Measurements from ENCODE around the gene ABHD8. TPM values are rescaled to one million over a fixed set of nuclear protein-coding genes. Genes with fewer than 3 reads are reported as not detected.

The ABHD8 gene
- total and polyA plus RNA-seq, 2 of the 13 experiments (the other 11 are each of a cell fraction or from before 2014, with no cell fraction given), result 6.3 to 7.2 TPM

- ChIA-PET POLR2A (interaction anchor here (0.6 kb wide), 1 partner anchor 89 kb away, joined by 3 read pairs; no protein-coding TSS in a partner anchor), CTCF (ENCODE audit: low intra/inter-chr PET ratio, low total read pairs) (interaction anchor here (0.6 to 1.0 kb wide), 2 partner anchors 13 to 92 kb away, joined by 3 to 4 read pairs; partner anchors contain the start of gene MRPL34)
- no peak overlapping the region for H3K27ac ChIP-seq (ENCODE audit: extremely low read length, insufficient read depth, low read length)
- no peak overlapping the region for H3K9ac ChIP-seq (ENCODE audit: insufficient read depth, low read depth, low read length)
- no peak overlapping the region for H3K4me2 ChIP-seq (ENCODE audit: low read depth, low read length)
- H3K9me3 ChIP-seq (ENCODE audit: low read length), result no peaks in the 10 kb centered on the region
- in situ Hi-C loops (cut with HindIII; ENCODE audit: extremely low pct_ligation_motif_present, low pct_unique_long_range_greater_than_20kb), result no loop called here
- peak; percentile 46 for TF ChIP-seq RAD21 (CRISPR knock-in tag; IDR thresholded peaks at IDR 0.05)
- no peak for TF ChIP-seq MEIS2 (CRISPR knock-in tag; IDR thresholded peaks at IDR 0.05)
- no peak for TF ChIP-seq ZSCAN12 (CRISPR knock-in tag; IDR thresholded peaks at IDR 0.05)
- peak; percentile 18 for TF ChIP-seq TEAD3 (CRISPR knock-in tag; optimal IDR thresholded peaks at IDR 0.05; ENCODE audit: borderline replicate concordance)
- TF ChIP-seq PRMT3 (CRISPR knock-in tag; IDR thresholded peaks at IDR 0.05; ENCODE audit: borderline replicate concordance, low read depth), result no peak
- peak; percentile 68 for TF ChIP-seq STAG1 (CRISPR knock-in tag; IDR thresholded peaks at IDR 0.05)
- TF ChIP-seq ZKSCAN8 (CRISPR knock-in tag; IDR thresholded peaks at IDR 0.05; ENCODE audit: borderline replicate concordance), result peak; percentile 100
- no peak for TF ChIP-seq YEATS2 (CRISPR knock-in tag; IDR thresholded peaks at IDR 0.05; ENCODE audit: borderline replicate concordance)
- peak; percentile 58 for TF ChIP-seq SMC3 (IDR thresholded peaks at IDR 0.05; ENCODE audit: low read length)
- no peak for TF ChIP-seq HNRNPH1 (optimal IDR thresholded peaks at IDR 0.05; ENCODE audit: low read depth, low read length)
- no peak for TF ChIP-seq KLF13 (CRISPR knock-in tag; IDR thresholded peaks at IDR 0.05)
- 0 out of 2 replicates have a peak, but pooled peaks have one; percentile 13 for TF ChIP-seq HDAC2 (CRISPR knock-in tag; IDR thresholded peaks at IDR 0.05)
- peak; percentile 20; the same call in 1 of the 2 replicates for TF ChIP-seq ZNF687 (CRISPR knock-in tag; IDR thresholded peaks at IDR 0.05)
- peak; percentile 71 for TF ChIP-seq CTCF (CRISPR knock-in tag; IDR thresholded peaks at IDR 0.05)
- no peak for TF ChIP-seq ZKSCAN1 (IDR thresholded peaks at IDR 0.05; ENCODE audit: low read length)
- DNase-seq (ENCODE audit: low spot score) (peak; percentile 51), FAIRE-seq (peak; percentile 15), ATAC-seq (peak; percentile 80)
- no peaks in the 10 kb centered on the region for H3K27me3 ChIP-seq (ENCODE audit: control insufficient read depth in 1 of 2, insufficient read depth in 2 of 2, low read length in 2 of 2)
- H3K79me2 ChIP-seq (ENCODE audit: insufficient read depth, low read length), result no peaks in the 10 kb centered on the region
- no peaks in the 10 kb centered on the region for H4K20me1 ChIP-seq (ENCODE audit: insufficient read depth, low read length)
- H3K4me3 ChIP-seq (replicated peaks in 1 of 3; ENCODE audit: insufficient read depth in 1 of 3, low read depth in 2 of 3, low read length in 3 of 3), result no peak overlapping the region
- intact Hi-C loops (cut with micrococcal nuclease; ENCODE audit: unreplicated experiment), result no loop called here
- H3K36me3 ChIP-seq (replicated peaks in 1 of 2; ENCODE audit: control insufficient read depth in 1 of 2, insufficient read depth in 2 of 2, low read length in 2 of 2), result no peaks in the 10 kb centered on the region
- BruUV-seq (replicated peaks), result no TSS peak
- H2AFZ ChIP-seq (ENCODE audit: low read length), result no peak overlapping the region
- H3K4me1 ChIP-seq (ENCODE audit: insufficient read depth, low read length), result no peaks in the 10 kb centered on the region
- 94% methylated on average over 13 of the region's 46 CpGs for WGBS (ENCODE audit: low lambda C conversion rate)
These were observed 10.7 kb downstream of the ABHD8 start for GRCh38 chr19:17292301-17293074.
